Stimulated activated CD4-positive, alpha-beta T cell treated with anti-CD3 and anti-CD28 coated beads, Interleukin-12 subunit alpha, Interleukin-12 subunit beta, amount 100 ng/mL, for 24 hours (primary cell): ENCODE results near the gene ARHGEF37.

Source experiments
- DNase-seq, 2 experiments: peaks; one replicate each; pipeline ENCODE4 v3.0.0-alpha.2; 2020; ENCODE audit warnings: low read depth in 2 of 2

Gene ARHGEF37

DNA sequence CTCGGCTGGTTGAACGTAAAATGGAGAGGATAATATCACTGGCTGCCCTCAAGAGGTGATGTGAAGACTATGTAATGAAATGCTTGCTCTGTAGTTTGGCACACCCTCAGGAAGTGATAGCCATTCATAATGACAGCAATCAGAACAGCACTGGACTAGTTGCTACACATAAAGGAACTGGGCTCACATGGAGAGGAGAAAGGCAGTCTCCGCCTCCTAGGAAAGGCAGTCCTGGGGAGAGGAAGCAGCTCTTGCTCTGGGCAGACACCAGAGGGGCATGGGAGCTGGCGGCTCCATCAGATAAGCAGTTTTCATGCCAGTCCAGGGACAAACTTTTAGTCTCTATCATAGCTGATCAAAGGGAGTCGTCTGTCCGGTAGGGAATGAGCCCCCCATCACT is 46.9 kb downstream of the ARHGEF37 start:
- no peak for DNase-seq

DNA sequence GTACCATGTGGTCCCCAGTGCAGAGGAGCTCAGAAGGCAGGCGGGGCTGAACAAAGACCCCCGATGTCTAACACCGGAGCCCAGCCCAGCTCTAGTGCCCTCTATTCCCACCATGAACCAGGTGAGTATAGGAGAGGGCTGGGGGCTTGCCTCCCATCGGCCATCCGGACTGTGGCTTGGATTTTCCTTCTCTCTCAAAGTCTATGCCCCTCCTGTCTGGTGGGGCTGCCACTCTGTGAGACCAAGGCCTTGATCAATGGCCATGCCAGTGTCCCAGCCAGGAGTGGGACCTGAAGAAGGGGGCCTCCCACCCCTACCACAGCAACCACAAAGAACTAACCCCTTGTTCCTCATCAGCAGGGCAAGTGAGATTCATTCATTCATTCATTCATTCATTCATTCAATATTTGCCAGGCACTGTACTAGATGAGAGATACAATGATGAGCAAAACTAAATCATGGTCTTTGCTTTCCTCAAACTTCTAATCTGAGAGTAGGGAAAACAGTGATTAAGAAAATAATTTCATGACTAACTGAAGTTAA is 47.6 kb downstream of the ARHGEF37 start:
- no peak for DNase-seq

GRCh38 chr5:149629421-149629820 is 48.1 kb downstream of the ARHGEF37 start:
- DNase-seq, result no peak

DNA sequence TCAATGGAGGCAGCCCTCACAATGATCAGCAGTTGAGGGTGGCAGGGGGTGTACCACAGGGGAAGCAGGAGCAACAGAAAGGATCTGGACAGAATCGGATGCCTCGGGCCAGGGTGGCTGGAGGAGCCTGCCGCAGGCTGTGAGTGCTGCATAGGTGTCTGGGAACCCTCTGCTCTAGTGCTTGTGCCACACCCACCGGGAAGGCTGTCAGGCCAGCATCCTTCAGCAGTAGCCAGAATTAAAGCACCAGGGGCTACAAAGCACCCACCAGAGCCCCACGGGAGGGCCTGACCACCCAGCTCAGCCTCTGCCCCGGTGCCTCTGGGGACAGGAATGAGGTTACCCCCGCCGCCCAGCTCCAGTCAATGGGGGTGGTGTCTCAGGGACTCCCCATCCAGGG is 49.0 kb downstream of the ARHGEF37 start:
- no peak for DNase-seq

GRCh38 chr5:149631506-149631905 is 50.2 kb downstream of the ARHGEF37 start:
- no peak for DNase-seq

GRCh38 chr5:149632311-149633251 is 51.3 kb downstream of the ARHGEF37 start:
- DNase-seq, result peak in 1 of 2 experiments; percentile 13

DNA sequence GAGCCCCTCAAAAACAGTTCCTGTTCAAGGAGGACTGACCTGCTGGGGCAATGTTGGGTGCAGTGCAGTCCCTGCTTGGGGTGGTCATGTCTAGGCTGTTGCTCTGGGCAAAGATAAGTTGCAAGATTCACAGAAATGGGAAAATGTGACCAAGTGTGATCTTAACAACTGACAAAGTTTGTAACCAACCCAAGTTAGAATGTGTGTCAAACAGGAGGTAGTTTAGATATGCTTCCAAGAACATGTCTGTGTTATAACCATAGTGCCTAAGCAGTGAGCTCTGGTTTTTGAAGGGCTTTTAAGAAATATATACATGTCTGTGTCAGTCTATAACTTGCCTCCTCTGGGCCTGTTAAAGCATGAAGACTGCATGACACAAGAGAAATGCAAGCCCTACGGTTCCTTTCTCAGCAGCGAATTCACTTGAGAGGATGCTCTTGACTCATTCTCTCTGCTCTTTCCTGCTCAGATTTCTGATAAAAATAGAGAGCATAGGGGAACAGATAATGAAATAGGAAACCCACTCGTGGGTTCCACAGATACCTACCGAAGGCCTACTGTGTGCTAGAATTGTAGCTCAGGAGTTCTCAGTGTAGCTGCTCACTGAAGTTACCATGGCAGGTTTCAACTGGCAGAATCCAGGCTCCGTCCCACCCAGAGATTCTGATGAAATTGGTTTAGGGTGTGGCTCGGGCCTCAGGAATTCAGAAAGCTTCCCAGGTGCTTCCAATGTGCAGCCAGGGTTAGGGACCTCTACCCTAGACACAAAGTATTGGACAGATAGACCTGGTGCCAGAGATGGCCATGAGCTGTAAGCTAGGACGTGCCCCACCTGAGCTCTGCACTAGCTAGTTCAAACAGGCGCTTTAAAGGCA is 52.4 kb downstream of the ARHGEF37 start:
- no peak for DNase-seq

DNA sequence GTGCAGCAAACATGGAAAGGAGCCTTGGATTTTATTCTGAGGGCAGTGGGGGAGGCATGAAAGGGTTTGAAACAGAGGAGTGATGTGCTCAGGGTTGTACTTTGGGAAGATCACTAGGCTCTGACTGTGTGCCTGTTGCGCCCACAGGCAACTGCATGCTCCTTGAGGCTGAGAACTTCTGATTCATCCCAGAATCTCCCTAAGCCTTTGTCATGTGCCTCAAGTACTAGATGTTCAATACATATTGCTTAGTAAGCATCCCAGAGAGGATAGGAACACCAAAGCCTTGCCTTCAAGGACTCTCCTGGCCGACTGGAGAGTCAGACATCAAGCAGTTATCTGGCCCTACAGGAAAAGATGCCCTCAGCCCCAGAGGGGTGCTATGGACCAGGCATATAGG is 54.1 kb downstream of the ARHGEF37 start:
- DNase-seq, result no peak

- no peak for DNase-seq
Observed at GRCh38 chr5:149636191-149636860, 55.0 kb downstream of the ARHGEF37 start.

GRCh38 chr5:149636861-149637246 is 55.6 kb downstream of the ARHGEF37 start:
- DNase-seq, result no peak

GRCh38 chr5:149638136-149638535 is 56.8 kb downstream of the ARHGEF37 start:
- no peak for DNase-seq

DNA sequence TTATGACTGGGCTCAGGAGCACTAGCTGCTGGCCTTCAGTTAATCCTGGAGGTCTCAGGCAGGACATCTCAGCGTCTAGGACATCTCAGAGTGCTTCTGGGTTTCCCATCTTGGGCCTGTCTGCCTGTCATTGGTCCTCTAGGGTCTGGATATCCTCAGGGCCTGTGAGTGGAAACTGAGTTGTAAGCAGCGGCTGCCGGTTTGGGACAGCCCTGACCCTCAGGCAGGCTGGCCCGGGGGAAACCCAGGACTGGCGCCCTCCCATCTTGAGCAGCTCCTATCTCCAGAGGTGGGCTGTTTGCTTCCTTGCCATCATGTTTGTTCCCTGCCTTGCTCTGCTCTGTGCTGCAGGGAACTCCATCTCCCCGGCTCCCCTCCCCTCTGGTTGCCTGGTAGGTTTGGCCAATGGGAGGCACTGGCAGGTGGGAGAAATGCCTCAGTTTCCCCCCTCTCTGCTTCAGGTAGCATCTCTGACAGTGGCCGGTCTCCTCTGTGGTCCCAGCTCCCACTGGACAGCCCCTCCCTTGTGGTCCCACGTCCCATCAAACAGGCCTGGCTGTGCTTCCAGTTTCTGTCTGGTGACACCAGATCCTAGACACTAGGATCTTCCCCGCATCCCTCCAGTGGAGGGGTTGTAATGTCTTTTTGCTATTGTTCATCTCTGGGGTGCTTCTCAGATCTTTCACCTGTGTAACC is 57.4 kb downstream of the ARHGEF37 start:
- DNase-seq, result no peak

GRCh38 chr5:149639737-149640136 is 58.4 kb downstream of the ARHGEF37 start:
- DNase-seq, result no peak

GRCh38 chr5:149640350-149640999 is 59.2 kb downstream of the ARHGEF37 start:
- no peak for DNase-seq

GRCh38 chr5:149641000-149641576 is 59.8 kb downstream of the ARHGEF37 start:
- no peak for DNase-seq

GRCh38 chr5:149641600-149641999 is 60.3 kb downstream of the ARHGEF37 start:
- DNase-seq, result no peak

- DNase-seq, result no peak
Observed at GRCh38 chr5:149643781-149644180, 62.5 kb downstream of the ARHGEF37 start.

- DNase-seq, result no peak
Observed at GRCh38 chr5:149644629-149645028, 63.3 kb downstream of the ARHGEF37 start.

DNA sequence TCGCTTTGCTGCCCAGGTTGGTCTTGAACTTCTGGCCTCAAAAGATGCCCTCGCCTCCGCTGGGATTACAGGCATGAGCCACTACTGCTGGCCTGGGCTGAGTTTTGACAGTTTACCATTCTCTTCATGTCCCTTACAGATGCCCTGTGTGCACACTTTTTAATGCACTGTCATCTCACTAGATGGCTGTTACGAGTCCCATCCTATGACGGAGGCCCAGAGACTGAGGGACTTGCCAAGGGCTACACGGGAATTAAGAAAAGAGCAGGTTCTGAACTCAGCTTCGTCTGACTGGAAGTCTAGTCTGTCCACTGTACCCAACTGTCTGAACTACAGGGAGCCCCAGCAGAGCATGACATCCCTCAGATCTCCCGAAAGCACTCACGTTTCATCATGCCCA is 63.9 kb downstream of the ARHGEF37 start:
- no peak for DNase-seq

DNA sequence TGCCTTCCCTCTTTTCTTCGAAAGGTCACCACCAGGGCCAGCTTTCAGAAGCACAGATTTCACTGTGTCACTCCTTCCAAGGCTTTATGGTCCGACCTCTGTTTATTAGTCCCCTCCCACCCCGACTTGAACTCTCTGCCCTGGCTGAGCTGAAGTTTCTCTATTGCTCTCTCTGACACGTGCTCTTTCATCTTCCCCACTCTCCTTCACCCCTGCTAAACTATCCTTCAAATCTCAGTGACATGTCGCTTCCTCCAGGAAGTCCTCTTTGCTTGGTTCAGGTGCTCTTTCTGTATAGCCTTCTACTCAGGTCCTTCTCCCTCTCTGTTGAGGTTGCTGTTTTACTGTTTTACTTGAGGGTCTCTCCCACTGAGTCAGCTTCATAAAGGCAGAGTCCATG is 64.4 kb downstream of the ARHGEF37 start:
- no peak for DNase-seq
